ENCODE measurements around the gene TRAPPC2. TPM values are rescaled to one million over a fixed set of nuclear protein-coding genes. Genes with fewer than 3 reads are reported as not detected.
A peak's percentile ranks its signal among the peaks of the same experiment; 100 is the strongest.

TRAPPC2 gene
- total and polyA plus RNA-seq, 8 donors = 13.2 to 25.5 (median 20.3) TPM

- no peak for ATAC-seq
- H3K27ac ChIP-seq = no peak overlapping the region
These were observed 42.5 kb downstream of the TRAPPC2 start for GRCh38 chrX:13691841-13692371.

GRCh38 chrX:13690836-13691235, 43.6 kb downstream of the TRAPPC2 start:
- intact Hi-C loops (cut with DNase I) = no loop called here
- no peaks in the 10 kb centered on the region for H3K9me3 ChIP-seq
- no peak for DNase-seq
- H3K27ac ChIP-seq = no peak overlapping the region
- H3K36me3 ChIP-seq = no peaks in the 10 kb centered on the region
- peaks cover 0 to 13% of the 10 kb centered on the region in 2 donors for H3K27me3 ChIP-seq
- TF ChIP-seq CTCF (IDR thresholded peaks at IDR 0.05) = no peak
- peaks cover 0 to 44% of the 10 kb centered on the region in 2 donors for H3K4me1 ChIP-seq
- ATAC-seq = no peak
- H3K4me3 ChIP-seq = peak overlapping the region in 1 of 2 donors; percentile 60

More at GRCh38 chrX:13691841-13692371, 42.5 kb downstream of the TRAPPC2 start:
- Histone ChIP-seq H3K4me3 (no peak overlapping the region), H3K36me3 (no peaks in the 10 kb centered on the region), H3K4me1 (peaks cover 0 to 47% of the 10 kb centered on the region in 2 donors), H3K27me3 (peaks cover 0 to 13% of the 10 kb centered on the region in 2 donors), H3K9me3 (no peaks in the 10 kb centered on the region)
- DNase-seq = no peak
- no peak for TF ChIP-seq CTCF (IDR thresholded peaks at IDR 0.05)
- intact Hi-C loops (cut with DNase I) = no loop called here

- peaks cover 0 to 10% of the 10 kb centered on the region in 2 donors for H3K27me3 ChIP-seq
- peaks cover 0 to 39% of the 10 kb centered on the region in 2 donors for H3K4me1 ChIP-seq
- peak in 2 of 4 donors; percentile 26 to 29 for DNase-seq
- intact Hi-C loops (cut with DNase I) = no loop called here
- H3K9me3 ChIP-seq = no peaks in the 10 kb centered on the region
- no peak for TF ChIP-seq CTCF (IDR thresholded peaks at IDR 0.05)
- no peaks in the 10 kb centered on the region for H3K36me3 ChIP-seq
- H3K27ac ChIP-seq = peak overlapping the region; percentile 90 to 91
- peak overlapping the region; percentile 46 to 60 for H3K4me3 ChIP-seq
- ATAC-seq = no peak
These were observed 44.6 kb downstream of the TRAPPC2 start for GRCh38 chrX:13689741-13690211.

- ATAC-seq (peak; percentile 99), DNase-seq (peak; percentile 70 to 95 (median 86))
- Histone ChIP-seq H3K9me3 (no peaks in the 10 kb centered on the region), H3K4me3 (peak within 1 kb of the TSS; percentile 46 to 60), H3K27me3 (peaks cover 0 to 10% of the 10 kb centered on the region in 2 donors), H3K27ac (peak within 1 kb of the TSS; percentile 90 to 91), H3K4me1 (peaks cover 0 to 32% of the 10 kb centered on the region in 2 donors), H3K36me3 (no peaks in the 10 kb centered on the region)
- intact Hi-C loops (cut with DNase I) = no loop called here
- no peak for TF ChIP-seq CTCF (IDR thresholded peaks at IDR 0.05)
These were observed 45.3 kb downstream of the TRAPPC2 start, which contains the start of gene RAB9A for GRCh38 chrX:13688958-13689740. TSS of gene RAB9A (plus strand) at chrX:13689128. CDS start at chrX:13708747, 19,619 bp downstream.

GRCh38 chrX:13688384-13688957, 45.9 kb downstream of the TRAPPC2 start:
- Histone ChIP-seq H3K9me3 (no peaks in the 10 kb centered on the region), H3K4me1 (peaks cover 0 to 25% of the 10 kb centered on the region in 2 donors), H3K27ac (peak overlapping the region; percentile 90 to 91), H3K36me3 (no peaks in the 10 kb centered on the region), H3K27me3 (peaks cover 0 to 10% of the 10 kb centered on the region in 2 donors), H3K4me3 (peak overlapping the region; percentile 46 to 60)
- intact Hi-C loops (cut with DNase I) = no loop called here
- no peak for TF ChIP-seq CTCF (IDR thresholded peaks at IDR 0.05)
- ATAC-seq = peak; percentile 8
- no peak for DNase-seq
